GM13976 (cell line): Measurements from ENCODE around the gene MADD.

Experiments used
- DNase-seq: peaks from one replicate; pipeline ENCODE4 v3.0.0; 2012; ENCODE audit warnings: low spot score
- CTCF ChIP-seq: IDR thresholded peaks from 2 replicates; pipeline ENCODE4 v1.5.1; 2012; ENCODE audit warnings: borderline replicate concordance, mild to moderate bottlenecking; ENCODE audit not compliant: insufficient read depth; ENCODE audit errors: extremely low read depth, missing control alignments, control extremely low read depth
- in situ Hi-C: fragments of 300-500 bp; cut with MboI; formaldehyde crosslinking; loops from one replicate; pipeline ENCODE4 v1.12.0; 2022; ENCODE audit warnings: low sequenced_read_pairs, mixed read lengths, inconsistent platforms; ENCODE audit not compliant: unreplicated experiment

The MADD gene

GRCh38 chr11:47280860-47281259 lies 10.9 kb downstream of the MADD start:
- in situ Hi-C loops, result no loop called here
- DNase-seq, result no peak
- TF ChIP-seq CTCF, result no peak

DNA sequence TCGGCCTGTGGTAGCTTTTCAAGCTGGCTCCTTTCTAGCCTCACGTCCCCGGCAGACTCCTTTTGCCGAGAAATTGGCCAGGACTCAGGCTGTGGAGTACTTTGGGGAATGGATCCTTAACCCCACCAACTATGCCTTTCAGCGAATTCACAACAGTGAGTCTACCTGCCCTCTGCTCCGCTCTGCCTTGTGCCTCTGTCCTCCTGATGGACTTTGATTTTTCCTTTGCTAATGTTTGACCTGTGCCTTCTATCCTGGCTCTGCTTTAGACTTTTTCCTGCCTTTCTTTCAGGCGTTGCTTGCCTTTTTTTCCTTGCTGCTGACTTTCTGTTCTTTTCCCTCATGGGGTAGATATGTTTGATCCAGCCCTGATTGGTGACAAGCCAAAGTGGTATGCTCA lies 12.5 kb downstream of the MADD start:
- in situ Hi-C loops, result no loop called here
- no peak for DNase-seq
- TF ChIP-seq CTCF, result no peak

DNA sequence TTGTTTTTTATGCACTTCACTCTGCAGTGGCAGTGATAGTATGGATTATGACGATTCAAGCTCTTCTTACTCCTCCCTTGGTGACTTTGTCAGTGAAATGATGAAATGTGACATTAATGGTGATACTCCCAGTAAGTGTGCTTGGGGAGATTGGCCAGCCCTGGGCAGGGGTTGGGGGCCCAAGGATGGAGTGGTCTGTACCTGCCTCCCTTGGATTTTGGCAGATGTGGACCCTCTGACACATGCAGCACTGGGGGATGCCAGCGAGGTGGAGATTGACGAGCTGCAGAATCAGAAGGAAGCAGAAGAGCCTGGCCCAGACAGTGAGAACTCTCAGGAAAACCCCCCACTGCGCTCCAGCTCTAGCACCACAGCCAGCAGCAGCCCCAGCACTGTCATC lies 14.2 kb downstream of the MADD start:
- no peak for TF ChIP-seq CTCF
- in situ Hi-C loops, result no loop called here
- DNase-seq, result no peak

DNA sequence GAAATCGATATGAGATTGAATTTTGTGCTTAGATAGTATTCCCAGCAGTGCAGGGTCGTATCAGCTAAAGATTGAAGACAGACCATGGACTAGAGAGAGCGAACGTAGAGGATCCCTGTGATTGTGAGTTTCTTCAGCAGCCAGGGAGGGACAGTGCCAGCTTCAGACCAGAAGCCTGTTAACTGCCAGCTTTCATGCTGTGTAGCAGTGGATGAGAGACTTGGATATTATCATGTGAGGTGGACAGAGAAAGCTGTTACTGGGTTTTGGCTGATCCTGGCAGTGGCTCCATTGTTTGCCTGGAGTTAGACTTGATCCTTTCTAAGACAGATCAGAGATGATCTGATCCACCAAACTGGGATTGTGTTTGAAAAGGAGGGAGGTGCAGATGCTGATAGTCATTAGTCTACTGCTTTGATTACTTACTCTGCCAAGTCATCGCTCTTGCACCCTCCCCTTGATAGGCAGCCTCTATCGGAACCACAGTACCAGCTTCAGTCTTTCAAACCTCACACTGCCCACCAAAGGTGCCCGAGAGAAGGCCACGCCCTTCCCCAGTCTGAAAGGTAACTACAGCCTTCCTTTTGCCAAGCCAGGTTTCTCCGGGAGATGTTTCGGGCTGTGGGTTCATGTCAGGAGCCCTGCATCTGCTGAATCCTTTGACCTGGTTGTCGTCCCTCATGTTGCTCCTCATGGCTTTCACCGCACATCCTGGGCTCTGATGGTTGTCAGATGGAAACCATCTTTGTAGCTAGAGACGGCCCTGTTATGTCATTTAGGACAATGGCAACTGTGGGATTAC lies 16.2 kb downstream of the MADD start:
- DNase-seq, result no peak
- in situ Hi-C loops, result no loop called here
- TF ChIP-seq CTCF, result no peak

- in situ Hi-C loops, result no loop called here
- DNase-seq, result no peak
- no peak for TF ChIP-seq CTCF
Observed at GRCh38 chr11:47288066-47288465, 18.1 kb downstream of the MADD start.

GRCh38 chr11:47289856-47290255 lies 19.9 kb downstream of the MADD start:
- no peak for TF ChIP-seq CTCF
- in situ Hi-C loops, result no loop called here
- no peak for DNase-seq
